ENCODE data around the gene AS3MT. TPM values are rescaled to one million over a fixed set of nuclear protein-coding genes. Genes with fewer than 3 reads are reported as not detected.
A peak's percentile ranks its signal among the peaks of the same experiment; 100 is the strongest.

Gene AS3MT
- total RNA-seq, 4 donors from 2014 or later, result 9.8 to 19.2 (median 13.5) TPM

DNA sequence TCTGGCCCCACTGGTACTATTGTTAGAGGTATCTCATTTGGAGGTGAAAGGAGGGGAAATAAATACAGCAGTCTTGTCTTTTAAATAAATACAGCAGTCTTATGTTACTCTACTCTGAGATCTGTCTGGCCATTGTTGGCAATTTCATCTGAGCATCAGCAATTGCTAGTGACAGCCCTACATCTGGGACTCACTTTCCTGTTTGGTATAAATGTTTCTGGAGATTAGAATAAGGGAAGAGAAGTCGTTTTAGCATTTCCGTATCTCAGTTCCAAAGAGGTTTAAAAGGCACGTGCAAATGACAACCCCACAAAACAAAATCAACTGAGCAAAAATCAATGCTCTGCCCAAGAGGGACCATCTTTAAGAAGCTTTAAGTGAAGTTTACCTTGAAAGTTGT, 30.7 kb downstream of the AS3MT start:
- Histone ChIP-seq H3K27ac (no peak overlapping the region), H3K4me1 (peaks cover 0 to 3% of the 10 kb centered on the region in 2 donors), H3K4me3 (replicated peaks in 1 of 3) (no peak overlapping the region), H3K9me3 (no peaks in the 10 kb centered on the region), H3K27me3 (no peaks in the 10 kb centered on the region), H3K36me3 (no peaks in the 10 kb centered on the region)
- no peak for DNase-seq
- TF ChIP-seq POLR2A (IDR thresholded peaks at IDR 0.05), result no peak
- no peak for TF ChIP-seq CTCF (IDR thresholded peaks at IDR 0.05)
- WGBS, 2 donors, result 83 to 84% methylated on average over 3 of the region's 3 CpGs
- intact Hi-C loops (cut with DNase I), result loop anchor here (2.0 to 5.0 kb wide), 2 partner anchors 65 to 173 kb away; no protein-coding TSS in a partner anchor

GRCh38 chr10:102904346-102904745, 35.1 kb downstream of the AS3MT start:
- Histone ChIP-seq H3K36me3 (no peaks in the 10 kb centered on the region), H3K4me1 (peaks cover 0 to 3% of the 10 kb centered on the region in 2 donors), H3K9me3 (no peaks in the 10 kb centered on the region), H3K4me3 (replicated peaks in 1 of 3) (no peak overlapping the region), H3K27ac (no peak overlapping the region), H3K27me3 (no peaks in the 10 kb centered on the region)
- peak; percentile 51 to 57 for DNase-seq
- no peak for TF ChIP-seq POLR2A (IDR thresholded peaks at IDR 0.05)
- no peak for TF ChIP-seq CTCF (IDR thresholded peaks at IDR 0.05)
- intact Hi-C loops (cut with DNase I), result loop anchor here (5.0 kb wide), 1 partner anchor 177 kb away; no protein-coding TSS in a partner anchor

DNA sequence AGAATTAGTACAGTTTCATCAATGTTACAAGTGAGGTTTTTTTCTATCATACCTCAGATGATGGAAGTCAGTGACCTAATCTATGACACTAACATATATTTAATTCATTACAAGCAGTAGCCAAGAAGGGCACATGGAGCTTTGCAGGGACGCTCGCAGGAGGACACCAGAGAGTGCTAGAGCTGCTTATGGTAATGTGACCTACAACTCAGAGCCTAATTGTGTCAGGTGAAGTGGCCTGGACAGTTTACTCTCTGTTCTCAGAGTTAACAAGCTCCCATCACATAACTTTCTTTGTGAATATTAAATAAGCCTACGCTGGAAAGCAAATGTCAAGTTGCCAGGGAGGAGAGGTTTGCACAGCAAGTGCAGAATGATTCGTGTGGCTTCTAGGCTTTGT, 37.2 kb downstream of the AS3MT start:
- Histone ChIP-seq H3K27ac (no peak overlapping the region), H3K27me3 (no peaks in the 10 kb centered on the region), H3K9me3 (no peaks in the 10 kb centered on the region), H3K4me3 (replicated peaks in 1 of 3) (no peak overlapping the region), H3K4me1 (peaks cover 0 to 3% of the 10 kb centered on the region in 2 donors), H3K36me3 (no peaks in the 10 kb centered on the region)
- 92 to 93% methylated on average over 4 of the region's 4 CpGs for WGBS, 2 donors
- TF ChIP-seq CTCF (IDR thresholded peaks at IDR 0.05) (no peak), POLR2A (IDR thresholded peaks at IDR 0.05) (no peak)
- intact Hi-C loops (cut with DNase I), result no loop called here
- no peak for DNase-seq

DNA sequence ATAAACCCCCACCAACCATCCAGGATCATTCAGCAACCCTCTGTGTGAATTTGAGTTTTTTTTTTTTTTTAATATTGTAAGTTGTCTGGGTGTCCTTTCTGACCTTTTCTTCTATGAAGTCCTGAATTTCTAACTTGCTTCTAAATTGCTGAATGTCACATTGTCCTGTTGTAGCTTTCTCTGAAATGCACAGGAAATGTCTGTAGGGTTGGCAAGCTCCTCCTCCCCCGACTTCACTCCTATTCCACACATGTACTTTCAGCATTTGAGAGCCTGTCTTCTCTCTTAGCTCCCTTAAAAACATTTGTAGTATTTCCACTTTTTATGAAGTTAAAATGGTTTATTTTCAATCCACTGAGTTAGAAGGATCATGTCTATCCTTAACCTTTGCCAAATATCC, 45.5 kb downstream of the AS3MT start:
- H3K9me3 ChIP-seq, result no peaks in the 10 kb centered on the region
- no peak overlapping the region for H3K4me3 ChIP-seq (replicated peaks in 1 of 3)
- no peak for DNase-seq
- TF ChIP-seq CTCF (IDR thresholded peaks at IDR 0.05), result no peak
- TF ChIP-seq POLR2A (IDR thresholded peaks at IDR 0.05), result no peak
- 74 to 77% methylated on average over 1 of the region's 1 CpG for WGBS, 2 donors
- H3K27ac ChIP-seq, result no peak overlapping the region
- peaks cover 6 to 14% of the 10 kb centered on the region in 2 donors for H3K4me1 ChIP-seq
- no peaks in the 10 kb centered on the region for H3K27me3 ChIP-seq
- H3K36me3 ChIP-seq, result no peaks in the 10 kb centered on the region
- intact Hi-C loops (cut with DNase I), result loop anchor here (5.0 kb wide), 1 partner anchor 333 kb away; the partner anchor contains the start of gene RPEL1

DNA sequence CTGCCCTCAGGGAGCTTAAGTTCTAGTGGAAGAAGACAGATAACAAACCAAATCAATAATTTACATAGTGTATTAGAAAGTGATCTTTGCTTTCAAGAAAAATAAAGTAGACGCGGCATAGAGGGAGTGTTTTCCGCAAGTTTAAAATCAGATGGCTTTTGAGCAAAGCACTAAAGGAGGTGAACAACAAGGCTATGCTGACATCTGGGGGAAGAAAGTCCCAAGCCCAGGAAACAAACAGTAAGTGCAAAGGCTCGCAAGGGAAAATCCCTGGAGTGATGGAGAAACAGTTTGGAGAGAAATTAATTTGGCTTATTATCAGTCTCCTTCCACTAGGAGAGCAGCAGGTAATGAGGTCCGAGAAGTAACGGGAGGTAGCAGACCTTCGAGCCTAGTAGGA, 46.9 kb downstream of the AS3MT start:
- H3K27ac ChIP-seq, result no peak overlapping the region
- TF ChIP-seq POLR2A (IDR thresholded peaks at IDR 0.05) (no peak), CTCF (IDR thresholded peaks at IDR 0.05) (no peak)
- H3K9me3 ChIP-seq, result no peaks in the 10 kb centered on the region
- no peaks in the 10 kb centered on the region for H3K27me3 ChIP-seq
- H3K4me1 ChIP-seq, result peaks cover 20 to 22% of the 10 kb centered on the region in 2 donors
- H3K36me3 ChIP-seq, result no peaks in the 10 kb centered on the region
- no peak for DNase-seq
- WGBS, 2 donors, result 85 to 89% methylated on average over 7 of the region's 7 CpGs
- no peak overlapping the region for H3K4me3 ChIP-seq (replicated peaks in 1 of 3)
- intact Hi-C loops (cut with DNase I), result loop anchor here (5.0 kb wide), 1 partner anchor 331 kb away; the partner anchor contains the start of gene RPEL1
